ENCODE data around the gene ALX3. TPM values are rescaled to one million over a fixed set of nuclear protein-coding genes. Genes with fewer than 3 reads are reported as not detected.

The ALX3 gene
- polyA plus RNA-seq, 3 donors: not detected

- Histone ChIP-seq H3K79me2 (ENCODE audit: insufficient read depth, low read length) (no peaks in the 10 kb centered on the region), H3K9me3 (replicated peaks in 1 of 2; ENCODE audit: control insufficient read depth in 1 of 2, insufficient read depth in 1 of 2, low read length in 2 of 2) (no peaks in the 10 kb centered on the region), H3K27me3 (ENCODE audit: control insufficient read depth in 2 of 2, insufficient read depth in 2 of 2, low read length in 2 of 2) (peaks cover 0 to 7% of the 10 kb centered on the region in 2 donors), H4K20me1 (ENCODE audit: insufficient read depth, low read length) (no peaks in the 10 kb centered on the region), H3K27ac (ENCODE audit: low read depth in 1 of 2, low read length in 2 of 2) (no peak overlapping the region), H3K4me2 (replicated peaks; ENCODE audit: extremely low read depth, low read length, poor library complexity, severe bottlenecking) (no peak overlapping the region), H3K4me1 (ENCODE audit: control insufficient read depth in 1 of 2, insufficient read depth in 2 of 2, low read length in 2 of 2) (no peaks in the 10 kb centered on the region), H3K36me3 (replicated peaks in 1 of 2; ENCODE audit: control insufficient read depth in 1 of 2, insufficient read depth in 2 of 2, low read length in 2 of 2) (no peaks in the 10 kb centered on the region), H3K9ac (ENCODE audit: insufficient read depth, low read length, poor library complexity, severe bottlenecking) (no peak overlapping the region), H3K4me3 (replicated peaks in 1 of 3; ENCODE audit: low read depth in 2 of 3, low read length in 3 of 3) (no peak overlapping the region), H2AFZ (ENCODE audit: insufficient read depth, low read depth, low read length, poor library complexity, severe bottlenecking) (no peak overlapping the region)
- no peak for DNase-seq
- 100% methylated on average over 1 of the region's 5 CpGs for WGBS (ENCODE audit: insufficient coverage)
- no peak overlapping the region for H3K27ac Mint-ChIP-seq
- intact Hi-C loops (cut with micrococcal nuclease): no loop called here
- TF ChIP-seq, protein P1, sequence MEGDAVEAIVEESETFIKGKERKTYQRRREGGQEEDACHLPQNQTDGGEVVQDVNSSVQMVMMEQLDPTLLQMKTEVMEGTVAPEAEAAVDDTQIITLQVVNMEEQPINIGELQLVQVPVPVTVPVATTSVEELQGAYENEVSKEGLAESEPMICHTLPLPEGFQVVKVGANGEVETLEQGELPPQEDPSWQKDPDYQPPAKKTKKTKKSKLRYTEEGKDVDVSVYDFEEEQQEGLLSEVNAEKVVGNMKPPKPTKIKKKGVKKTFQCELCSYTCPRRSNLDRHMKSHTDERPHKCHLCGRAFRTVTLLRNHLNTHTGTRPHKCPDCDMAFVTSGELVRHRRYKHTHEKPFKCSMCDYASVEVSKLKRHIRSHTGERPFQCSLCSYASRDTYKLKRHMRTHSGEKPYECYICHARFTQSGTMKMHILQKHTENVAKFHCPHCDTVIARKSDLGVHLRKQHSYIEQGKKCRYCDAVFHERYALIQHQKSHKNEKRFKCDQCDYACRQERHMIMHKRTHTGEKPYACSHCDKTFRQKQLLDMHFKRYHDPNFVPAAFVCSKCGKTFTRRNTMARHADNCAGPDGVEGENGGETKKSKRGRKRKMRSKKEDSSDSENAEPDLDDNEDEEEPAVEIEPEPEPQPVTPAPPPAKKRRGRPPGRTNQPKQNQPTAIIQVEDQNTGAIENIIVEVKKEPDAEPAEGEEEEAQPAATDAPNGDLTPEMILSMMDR (IDR thresholded peaks at IDR 0.05): no peak
- no peak overlapping the region for H3K4me3 Mint-ChIP-seq
- H3K4me1 Mint-ChIP-seq: no peaks in the 10 kb centered on the region
- H3K27me3 Mint-ChIP-seq (ENCODE audit: low read depth in 3 of 3): peaks cover 24 to 31% (median 27%) of the 10 kb centered on the region in 3 donors
- H3K9me3 Mint-ChIP-seq: peaks cover 0 to 3% (median 0%) of the 10 kb centered on the region in 7 donors
- H3K36me3 Mint-ChIP-seq: no peaks in the 10 kb centered on the region
Observed at GRCh38 chr1:110114173-110114572, 43.7 kb upstream of the ALX3 start.

DNA sequence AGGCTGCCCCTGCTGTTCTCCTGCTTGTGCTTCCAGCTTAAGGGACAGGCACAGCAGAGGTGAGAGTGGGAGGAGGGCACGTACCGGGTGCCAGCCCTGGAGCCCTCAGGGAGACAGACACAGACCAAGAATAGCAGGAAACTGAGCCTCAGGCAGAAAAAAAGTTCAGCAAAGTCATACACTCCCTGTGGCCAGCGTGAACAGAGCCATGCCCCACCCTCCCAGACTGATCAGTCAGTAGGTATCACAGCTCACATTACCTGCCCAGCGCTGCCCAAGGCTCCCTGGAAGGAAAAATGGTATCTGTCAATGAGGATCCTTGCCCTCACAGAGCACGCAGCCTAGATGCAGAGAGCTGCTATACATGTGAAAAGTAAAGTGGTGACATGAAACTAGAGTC, 43.1 kb upstream of the ALX3 start:
- Mint-ChIP-seq H3K27me3 (ENCODE audit: low read depth in 3 of 3) (peaks cover 26 to 31% (median 29%) of the 10 kb centered on the region in 3 donors), H3K36me3 (no peaks in the 10 kb centered on the region), H3K4me1 (no peaks in the 10 kb centered on the region), H3K27ac (no peak overlapping the region), H3K4me3 (no peak overlapping the region), H3K9me3 (peaks cover 0 to 3% (median 0%) of the 10 kb centered on the region in 7 donors)
- intact Hi-C loops (cut with micrococcal nuclease): no loop called here
- no peaks in the 10 kb centered on the region for H4K20me1 ChIP-seq (ENCODE audit: insufficient read depth, low read length)
- TF ChIP-seq, protein P1 (IDR thresholded peaks at IDR 0.05): no peak
- peaks cover 0 to 7% of the 10 kb centered on the region in 2 donors for H3K27me3 ChIP-seq (ENCODE audit: control insufficient read depth in 2 of 2, insufficient read depth in 2 of 2, low read length in 2 of 2)
- DNase-seq: no peak
- H3K36me3 ChIP-seq (replicated peaks in 1 of 2; ENCODE audit: control insufficient read depth in 1 of 2, insufficient read depth in 2 of 2, low read length in 2 of 2): no peaks in the 10 kb centered on the region
- no peak overlapping the region for H3K4me2 ChIP-seq (replicated peaks; ENCODE audit: extremely low read depth, low read length, poor library complexity, severe bottlenecking)
- WGBS (ENCODE audit: insufficient coverage): 89% methylated on average over 3 of the region's 5 CpGs
- H3K9me3 ChIP-seq (replicated peaks in 1 of 2; ENCODE audit: control insufficient read depth in 1 of 2, insufficient read depth in 1 of 2, low read length in 2 of 2): no peaks in the 10 kb centered on the region
- no peaks in the 10 kb centered on the region for H3K4me1 ChIP-seq (ENCODE audit: control insufficient read depth in 1 of 2, insufficient read depth in 2 of 2, low read length in 2 of 2)
- H3K9ac ChIP-seq (ENCODE audit: insufficient read depth, low read length, poor library complexity, severe bottlenecking): no peak overlapping the region
- H3K79me2 ChIP-seq (ENCODE audit: insufficient read depth, low read length): no peaks in the 10 kb centered on the region
- no peak overlapping the region for H3K4me3 ChIP-seq (replicated peaks in 1 of 3; ENCODE audit: low read depth in 2 of 3, low read length in 3 of 3)
- H2AFZ ChIP-seq (ENCODE audit: insufficient read depth, low read depth, low read length, poor library complexity, severe bottlenecking): no peak overlapping the region
- no peak overlapping the region for H3K27ac ChIP-seq (ENCODE audit: low read depth in 1 of 2, low read length in 2 of 2)
